ENCODE data around the gene AGPAT3. TPM values are rescaled to one million over a fixed set of nuclear protein-coding genes. Genes with fewer than 3 reads are reported as not detected.

Gene AGPAT3
- total RNA-seq, 1 donor = 47.4 TPM

DNA sequence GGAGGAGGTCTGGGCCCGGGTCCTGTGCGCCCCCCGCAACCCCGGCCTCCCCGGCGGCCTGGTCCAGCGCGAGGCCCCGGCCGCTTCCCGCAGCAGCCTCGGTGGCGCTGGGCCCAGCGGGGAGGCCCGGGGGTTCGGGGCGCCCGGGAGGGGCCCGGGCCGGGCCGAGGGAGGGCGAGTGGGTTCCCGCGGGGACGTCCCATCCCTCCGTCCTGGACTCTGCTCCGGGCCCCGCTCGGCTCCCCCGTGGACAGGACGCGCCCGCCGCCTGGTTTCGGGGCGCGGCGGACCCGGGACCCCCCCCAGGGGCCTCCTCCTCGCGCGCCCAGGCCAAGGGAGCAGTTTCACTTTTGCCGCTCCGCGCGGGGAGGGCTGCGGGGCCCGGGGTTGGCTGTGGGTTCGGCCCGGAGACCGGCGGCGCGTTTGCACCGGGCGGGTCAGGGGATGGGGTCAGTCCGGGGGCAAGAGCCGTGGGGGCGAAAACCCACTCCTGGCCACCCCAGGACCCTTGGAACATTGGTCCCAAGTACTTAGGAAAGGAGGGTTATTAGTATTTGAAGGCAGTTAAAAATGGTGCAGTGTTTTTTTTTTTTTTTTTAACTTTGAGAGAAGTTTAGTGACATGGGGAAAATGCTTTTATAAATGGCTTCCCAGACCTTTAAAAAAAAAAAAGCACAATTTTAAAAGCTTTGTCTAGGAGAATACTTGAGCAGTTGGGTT lies 677 bp downstream of the AGPAT3 start:
- Histone ChIP-seq H3K27ac (ENCODE audit: low read depth, low read length) (peak overlapping the region; percentile 33), H2AFZ (ENCODE audit: low read length) (peak overlapping the region; percentile 56), H3K4me1 (ENCODE audit: insufficient read depth, low read length) (peaks cover 7% of the 10 kb centered on the region), H4K20me1 (ENCODE audit: insufficient read depth, low read length) (peaks cover 40% of the 10 kb centered on the region), H3K4me3 (ENCODE audit: insufficient read depth, low read length) (peak overlapping the region; percentile 80), H3K79me2 (ENCODE audit: insufficient read depth, low read length) (peaks cover 45% of the 10 kb centered on the region), H3K36me3 (ENCODE audit: insufficient read depth, low read length) (peaks cover 3% of the 10 kb centered on the region), H3K4me2 (ENCODE audit: insufficient read depth, low read length) (peak overlapping the region; percentile 69), H3K9me3 (ENCODE audit: low read depth, low read length) (no peaks in the 10 kb centered on the region), H3K27me3 (ENCODE audit: insufficient read depth, low read length) (no peaks in the 10 kb centered on the region)
- DNase-seq (ENCODE audit: insufficient read length, low spot score, missing footprints) = peak; percentile 97
- TF ChIP-seq, protein P1, sequence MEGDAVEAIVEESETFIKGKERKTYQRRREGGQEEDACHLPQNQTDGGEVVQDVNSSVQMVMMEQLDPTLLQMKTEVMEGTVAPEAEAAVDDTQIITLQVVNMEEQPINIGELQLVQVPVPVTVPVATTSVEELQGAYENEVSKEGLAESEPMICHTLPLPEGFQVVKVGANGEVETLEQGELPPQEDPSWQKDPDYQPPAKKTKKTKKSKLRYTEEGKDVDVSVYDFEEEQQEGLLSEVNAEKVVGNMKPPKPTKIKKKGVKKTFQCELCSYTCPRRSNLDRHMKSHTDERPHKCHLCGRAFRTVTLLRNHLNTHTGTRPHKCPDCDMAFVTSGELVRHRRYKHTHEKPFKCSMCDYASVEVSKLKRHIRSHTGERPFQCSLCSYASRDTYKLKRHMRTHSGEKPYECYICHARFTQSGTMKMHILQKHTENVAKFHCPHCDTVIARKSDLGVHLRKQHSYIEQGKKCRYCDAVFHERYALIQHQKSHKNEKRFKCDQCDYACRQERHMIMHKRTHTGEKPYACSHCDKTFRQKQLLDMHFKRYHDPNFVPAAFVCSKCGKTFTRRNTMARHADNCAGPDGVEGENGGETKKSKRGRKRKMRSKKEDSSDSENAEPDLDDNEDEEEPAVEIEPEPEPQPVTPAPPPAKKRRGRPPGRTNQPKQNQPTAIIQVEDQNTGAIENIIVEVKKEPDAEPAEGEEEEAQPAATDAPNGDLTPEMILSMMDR (IDR thresholded peaks at IDR 0.05; ENCODE audit: extremely low read depth, low read depth, low read length) = no peak

DNA sequence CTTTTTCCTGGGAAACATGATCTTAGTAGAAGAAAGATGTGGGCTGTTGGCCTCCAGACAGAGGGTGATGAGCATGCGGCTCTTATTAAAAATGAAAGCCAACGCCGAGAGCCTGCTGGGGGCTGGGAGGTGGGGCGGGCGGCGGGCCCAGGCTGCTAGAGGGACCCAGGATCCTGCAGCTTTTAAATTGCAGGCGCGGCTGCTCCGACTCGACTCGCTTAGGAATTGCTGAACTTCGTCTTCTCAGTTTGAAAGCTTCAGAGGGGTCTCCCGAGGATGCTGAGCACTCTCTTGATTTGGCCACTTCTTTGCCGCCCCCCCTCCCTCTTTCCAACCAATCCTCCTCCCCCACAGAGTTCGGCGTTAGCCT lies 1.2 kb downstream of the AGPAT3 start:
- TF ChIP-seq, protein P1 (IDR thresholded peaks at IDR 0.05; ENCODE audit: extremely low read depth, low read depth, low read length) = no peak
- peak overlapping the region; percentile 33 for H3K27ac ChIP-seq (ENCODE audit: low read depth, low read length)

DNA sequence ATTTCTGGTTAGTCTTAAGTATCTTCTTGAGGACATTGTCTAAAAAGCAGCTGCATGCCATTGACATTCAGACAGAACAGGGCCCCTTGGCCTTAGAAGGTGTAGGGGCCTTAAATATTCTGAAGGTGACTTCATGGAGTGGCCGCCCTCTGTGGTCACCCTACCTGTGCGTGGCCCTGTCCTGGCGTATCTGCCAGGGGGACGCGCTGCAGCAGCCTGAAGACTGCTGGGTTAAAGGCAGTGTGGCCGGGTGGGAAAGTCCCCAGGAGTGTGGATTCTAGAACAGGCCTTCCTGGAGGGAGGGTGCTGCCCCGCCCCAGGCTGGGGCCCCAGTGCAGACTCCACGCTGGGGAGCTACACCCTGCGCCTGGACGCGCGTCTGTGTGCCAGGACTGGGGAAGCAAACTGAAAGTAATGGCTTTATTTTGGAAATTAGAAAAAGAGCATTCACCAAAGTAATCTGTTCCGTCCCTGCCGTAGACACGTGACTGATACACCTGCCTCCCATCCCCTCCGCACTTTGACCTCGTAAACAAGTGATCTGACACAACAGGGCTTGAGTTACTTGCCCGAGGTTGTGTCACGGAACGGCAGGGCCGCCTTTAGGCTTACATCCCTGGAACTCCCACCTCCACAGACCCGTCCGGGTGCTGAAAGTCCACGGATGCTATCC lies 1.8 kb downstream of the AGPAT3 start:
- peak overlapping the region; percentile 80 for H3K4me3 ChIP-seq (ENCODE audit: insufficient read depth, low read length)
- H2AFZ ChIP-seq (ENCODE audit: low read length) = no peak overlapping the region
- H3K27ac ChIP-seq (ENCODE audit: low read depth, low read length) = peak overlapping the region; percentile 22
- H3K79me2 ChIP-seq (ENCODE audit: insufficient read depth, low read length) = peaks cover 55% of the 10 kb centered on the region
- peaks cover 50% of the 10 kb centered on the region for H4K20me1 ChIP-seq (ENCODE audit: insufficient read depth, low read length)
- no peaks in the 10 kb centered on the region for H3K9me3 ChIP-seq (ENCODE audit: low read depth, low read length)
- peak overlapping the region; percentile 69 for H3K4me2 ChIP-seq (ENCODE audit: insufficient read depth, low read length)
- peaks cover 7% of the 10 kb centered on the region for H3K4me1 ChIP-seq (ENCODE audit: insufficient read depth, low read length)
- TF ChIP-seq, protein P1 (IDR thresholded peaks at IDR 0.05; ENCODE audit: extremely low read depth, low read depth, low read length) = no peak
- no peaks in the 10 kb centered on the region for H3K27me3 ChIP-seq (ENCODE audit: insufficient read depth, low read length)
- H3K36me3 ChIP-seq (ENCODE audit: insufficient read depth, low read length) = peaks cover 7% of the 10 kb centered on the region
- DNase-seq (ENCODE audit: insufficient read length, low spot score, missing footprints) = peak; percentile 93

More for the DNA sequence above, 1.2 kb downstream of the AGPAT3 start:
- H4K20me1 ChIP-seq (ENCODE audit: insufficient read depth, low read length) = peaks cover 45% of the 10 kb centered on the region
- no peaks in the 10 kb centered on the region for H3K9me3 ChIP-seq (ENCODE audit: low read depth, low read length)
- peaks cover 7% of the 10 kb centered on the region for H3K36me3 ChIP-seq (ENCODE audit: insufficient read depth, low read length)
- H3K4me1 ChIP-seq (ENCODE audit: insufficient read depth, low read length) = peaks cover 7% of the 10 kb centered on the region
- no peaks in the 10 kb centered on the region for H3K27me3 ChIP-seq (ENCODE audit: insufficient read depth, low read length)
- H3K79me2 ChIP-seq (ENCODE audit: insufficient read depth, low read length) = peaks cover 50% of the 10 kb centered on the region
- peak; percentile 98 for DNase-seq (ENCODE audit: insufficient read length, low spot score, missing footprints)
- peak overlapping the region; percentile 69 for H3K4me2 ChIP-seq (ENCODE audit: insufficient read depth, low read length)
- H3K4me3 ChIP-seq (ENCODE audit: insufficient read depth, low read length) = peak overlapping the region; percentile 80
- H2AFZ ChIP-seq (ENCODE audit: low read length) = no peak overlapping the region

DNA sequence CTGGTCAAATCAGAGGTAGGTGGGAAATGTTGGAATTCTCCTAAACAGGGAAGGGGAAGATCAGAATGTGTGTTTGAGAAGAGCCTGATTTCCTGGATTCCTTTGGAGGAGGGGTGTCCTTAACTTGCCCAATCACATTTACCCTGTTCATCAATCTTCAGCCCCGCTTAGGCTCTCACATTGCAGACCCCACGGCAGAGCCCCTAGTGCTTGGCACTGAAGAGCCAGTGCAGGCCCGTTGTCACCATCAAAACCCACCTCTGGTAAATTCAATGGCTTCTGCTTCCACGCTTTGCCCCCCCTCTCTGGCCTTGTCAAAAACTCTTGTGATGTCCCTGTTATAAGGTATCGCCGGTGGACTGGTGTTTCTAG lies 2.3 kb downstream of the AGPAT3 start:
- peaks cover 59% of the 10 kb centered on the region for H3K79me2 ChIP-seq (ENCODE audit: insufficient read depth, low read length)
- H3K27ac ChIP-seq (ENCODE audit: low read depth, low read length) = no peak overlapping the region
- peak overlapping the region; percentile 69 for H3K4me2 ChIP-seq (ENCODE audit: insufficient read depth, low read length)
- H2AFZ ChIP-seq (ENCODE audit: low read length) = no peak overlapping the region
- DNase-seq (ENCODE audit: insufficient read length, low spot score, missing footprints) = peak; percentile 64
- H3K9me3 ChIP-seq (ENCODE audit: low read depth, low read length) = no peaks in the 10 kb centered on the region
- H3K4me1 ChIP-seq (ENCODE audit: insufficient read depth, low read length) = peaks cover 7% of the 10 kb centered on the region
- TF ChIP-seq, protein P1 (IDR thresholded peaks at IDR 0.05; ENCODE audit: extremely low read depth, low read depth, low read length) = no peak
- H3K27me3 ChIP-seq (ENCODE audit: insufficient read depth, low read length) = no peaks in the 10 kb centered on the region
- peaks cover 49% of the 10 kb centered on the region for H4K20me1 ChIP-seq (ENCODE audit: insufficient read depth, low read length)
- H3K4me3 ChIP-seq (ENCODE audit: insufficient read depth, low read length) = no peak overlapping the region
- H3K36me3 ChIP-seq (ENCODE audit: insufficient read depth, low read length) = peaks cover 7% of the 10 kb centered on the region

All from osteoblast (primary cell).